Jurkat, Clone E6-1 (cell line): ENCODE results near the gene ATP13A4.

Source experiments
- DNase-seq: peaks from one replicate; pipeline ENCODE4 v3.0.0-alpha.2; 2011; ENCODE audit warnings: low read depth, low spot score
- H3K4me3 ChIP-seq: 2 replicates; pipeline ENCODE4 v1.5.1; 2011; ENCODE audit warnings: mild to moderate bottlenecking, low read length, control low read depth, moderate library complexity

Gene ATP13A4

DNA sequence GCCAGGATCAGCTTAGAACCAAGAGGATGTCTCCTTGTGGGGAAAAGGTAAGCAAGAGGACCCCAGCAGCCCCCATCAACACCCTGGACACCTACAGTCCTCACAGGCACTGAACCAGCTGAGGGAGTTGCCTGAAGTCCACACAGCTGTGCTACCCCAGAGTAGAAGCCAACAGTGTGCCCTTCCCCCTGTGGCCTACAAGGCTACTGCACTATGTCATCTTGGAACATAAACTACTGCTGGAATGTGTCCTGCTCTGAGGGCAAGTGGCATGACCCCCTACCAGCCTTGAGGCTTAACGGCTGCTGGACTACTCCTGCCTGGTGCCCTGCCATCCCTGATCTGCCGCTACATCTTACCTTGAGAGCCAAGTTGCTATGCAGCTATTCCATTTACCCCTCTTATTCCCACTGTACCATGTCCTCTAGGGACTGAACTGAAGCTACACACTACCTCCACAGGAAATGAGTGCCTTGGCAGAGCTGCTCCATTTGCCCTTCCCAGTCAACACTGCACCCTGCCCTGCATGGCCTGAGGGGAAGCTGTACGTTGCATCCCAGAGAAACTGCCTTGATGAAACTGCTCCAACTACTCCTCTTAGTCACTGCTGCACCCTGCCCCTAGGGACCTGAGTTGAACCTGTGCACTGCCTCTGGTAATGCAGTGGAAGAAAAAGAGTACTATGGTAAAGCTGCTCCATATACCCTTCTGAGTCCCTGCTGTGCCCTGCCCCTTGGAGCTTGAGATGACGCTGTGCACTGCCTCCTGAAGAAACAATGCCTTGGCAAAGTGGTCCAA is 135.9 kb downstream of the ATP13A4 start:
- no peak overlapping the region for H3K4me3 ChIP-seq
- DNase-seq = no peak

GRCh38 chr3:193416629-193417028 is 138.1 kb downstream of the ATP13A4 start:
- H3K4me3 ChIP-seq = no peak overlapping the region
- no peak for DNase-seq

DNA sequence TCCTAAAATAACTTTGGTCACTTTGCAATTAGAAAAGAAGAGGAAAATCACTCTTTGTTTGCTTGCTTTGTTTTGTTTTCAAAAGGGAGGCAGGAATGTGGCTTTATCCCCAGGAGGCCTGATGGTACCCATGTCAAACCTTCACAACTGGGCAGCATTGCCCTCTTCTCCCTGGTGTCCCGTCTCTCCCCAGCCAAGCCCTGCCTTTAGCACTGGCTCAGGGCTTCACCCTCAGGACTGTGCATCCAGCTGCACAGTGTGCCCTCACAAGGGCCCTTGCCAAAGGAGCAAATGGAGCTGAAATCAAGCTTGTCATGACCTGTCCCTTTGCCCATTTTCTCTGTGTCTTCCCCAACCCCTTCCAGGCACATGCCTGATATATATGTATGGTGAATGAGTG is 147.0 kb downstream of the ATP13A4 start:
- no peak overlapping the region for H3K4me3 ChIP-seq
- no peak for DNase-seq

DNA sequence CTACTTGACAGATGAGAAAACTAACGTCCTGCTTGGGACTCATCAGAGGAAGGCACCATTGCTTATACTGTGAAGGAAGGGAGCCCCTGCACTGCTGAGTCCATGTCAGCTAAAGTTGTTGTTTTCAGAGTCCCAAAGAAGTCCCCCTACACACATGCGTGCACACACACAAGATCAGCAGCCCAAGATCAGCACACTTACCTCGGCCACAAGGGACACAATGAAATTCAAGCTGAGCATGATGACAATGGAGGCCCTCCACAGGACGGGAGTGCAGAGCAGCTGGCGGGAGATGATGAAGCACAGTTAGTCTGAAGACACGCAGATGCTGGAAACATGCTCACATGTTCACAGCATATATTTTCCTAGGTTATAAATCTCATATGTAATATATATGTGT is 147.6 kb downstream of the ATP13A4 start:
- DNase-seq = no peak
- no peak overlapping the region for H3K4me3 ChIP-seq

- no peak for DNase-seq
- H3K4me3 ChIP-seq = no peak overlapping the region
These were observed 151.4 kb downstream of the ATP13A4 start for GRCh38 chr3:193403307-193403706.

DNA sequence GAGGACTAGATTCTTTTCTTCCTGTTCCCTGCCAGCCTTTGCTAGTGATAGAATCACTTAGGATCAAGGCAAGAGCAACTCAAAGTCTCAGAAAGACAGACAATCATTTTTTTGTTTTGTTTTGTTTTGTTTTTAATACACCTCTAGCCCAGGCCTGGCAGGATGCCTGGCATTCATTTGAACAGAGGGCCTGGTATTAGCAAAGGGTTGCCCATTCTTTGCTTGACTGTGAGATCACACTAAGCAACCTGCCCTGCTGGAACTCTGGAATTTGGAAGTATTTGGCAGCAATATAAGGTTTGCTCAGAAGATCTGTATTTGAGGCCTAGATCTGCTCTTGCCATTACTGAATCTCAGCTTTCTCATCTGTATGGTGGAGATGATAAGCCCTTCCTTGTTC is 154.4 kb downstream of the ATP13A4 start:
- no peak for DNase-seq
- H3K4me3 ChIP-seq = no peak overlapping the region

DNA sequence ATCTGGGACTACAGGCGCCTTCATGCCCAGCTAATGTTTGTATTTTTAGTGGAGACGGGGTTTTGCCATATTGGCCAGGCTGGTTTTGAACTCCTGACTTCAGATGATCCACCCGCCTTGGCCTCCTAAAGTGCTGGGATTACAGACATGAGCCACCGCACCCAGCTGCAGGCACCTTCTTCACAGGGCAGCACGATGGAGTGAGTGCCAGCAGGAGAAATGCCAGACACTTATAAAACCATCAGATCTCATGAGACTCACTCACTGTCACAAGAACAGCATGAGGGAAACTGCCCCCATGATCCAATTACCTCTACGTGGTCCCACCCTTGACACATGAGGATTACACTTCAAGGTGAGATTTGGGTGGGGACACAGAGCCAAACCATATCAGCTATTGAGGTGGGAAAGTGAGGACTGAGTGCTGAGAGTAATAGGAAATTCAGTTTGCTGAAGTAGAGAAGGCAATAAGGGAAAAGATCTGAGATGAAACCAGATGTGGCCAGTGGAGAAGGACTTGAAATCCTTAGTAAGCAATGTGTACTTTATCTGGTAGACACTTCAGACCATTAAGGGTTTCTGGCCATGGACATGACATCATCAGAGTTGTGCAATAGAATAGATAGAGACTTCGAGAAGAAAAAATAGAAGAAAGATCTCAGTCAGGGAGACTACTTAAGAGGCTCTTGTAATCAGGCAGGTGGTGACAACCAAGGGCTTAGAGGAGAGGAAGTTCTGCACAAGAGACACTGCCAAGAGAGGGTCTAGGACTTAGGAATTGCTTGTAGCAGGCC is 158.0 kb downstream of the ATP13A4 start:
- DNase-seq = no peak
- no peak overlapping the region for H3K4me3 ChIP-seq

DNA sequence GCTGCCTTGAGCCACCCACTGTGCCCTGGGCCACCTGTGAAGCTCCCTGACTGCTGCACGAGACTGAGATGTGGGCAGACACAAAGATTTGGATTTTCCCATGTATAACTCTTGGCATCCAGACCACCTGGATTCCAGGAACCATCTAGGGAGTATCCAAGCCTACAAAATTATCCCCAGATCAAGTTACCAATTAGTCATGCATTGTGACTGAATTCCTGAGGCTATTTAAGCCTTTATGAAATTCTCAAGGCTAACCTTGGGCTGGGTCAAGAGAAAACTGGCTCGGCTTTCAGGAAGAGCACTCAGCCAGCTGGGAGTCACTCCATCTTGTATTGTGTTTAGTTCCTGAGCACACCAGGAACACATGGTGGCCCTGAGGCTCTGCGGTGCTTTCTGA is 162.8 kb downstream of the ATP13A4 start:
- H3K4me3 ChIP-seq = no peak overlapping the region
- DNase-seq = no peak

DNA sequence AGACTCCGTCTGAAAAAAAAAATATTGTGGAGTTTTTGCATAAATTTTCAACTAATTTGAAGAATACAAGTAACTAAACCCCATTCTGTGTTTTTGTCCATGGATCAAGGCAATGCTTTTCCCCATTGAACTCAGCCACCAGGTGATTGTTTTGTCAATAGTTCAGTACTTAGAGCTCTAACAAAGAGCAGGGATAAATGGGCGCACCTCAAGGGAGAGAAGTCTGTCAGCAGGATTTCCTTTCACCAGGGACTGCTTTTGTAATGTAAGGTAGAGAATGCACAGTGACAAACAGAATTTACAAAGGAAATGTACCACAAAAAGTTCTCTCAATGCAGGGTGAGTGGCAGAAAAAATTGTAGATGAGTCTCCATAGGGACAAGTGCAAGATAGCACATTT is 165.4 kb downstream of the ATP13A4 start:
- H3K4me3 ChIP-seq = no peak overlapping the region
- no peak for DNase-seq

GRCh38 chr3:193388361-193388760 is 166.3 kb downstream of the ATP13A4 start:
- no peak for DNase-seq
- no peak overlapping the region for H3K4me3 ChIP-seq

DNA sequence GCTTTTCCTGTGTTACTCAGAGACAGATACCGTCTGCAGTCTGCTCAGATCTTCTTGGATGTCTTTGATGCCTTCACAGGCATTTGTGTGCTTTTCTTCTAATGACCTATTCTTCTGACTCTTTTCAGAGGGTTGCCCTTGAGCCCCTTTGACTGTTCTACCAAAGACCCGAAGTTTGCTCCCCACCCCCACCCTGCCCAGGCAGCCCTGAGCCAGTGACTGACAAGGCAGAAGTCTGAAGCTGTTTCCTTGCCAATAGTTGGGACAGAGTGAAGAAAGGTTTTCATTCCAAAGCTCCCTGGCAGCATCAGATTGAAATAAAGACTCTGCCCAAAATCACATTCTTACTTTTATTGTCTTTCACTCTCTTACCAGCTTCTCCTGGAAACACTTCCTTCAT is 167.1 kb downstream of the ATP13A4 start:
- H3K4me3 ChIP-seq = no peak overlapping the region
- no peak for DNase-seq

DNA sequence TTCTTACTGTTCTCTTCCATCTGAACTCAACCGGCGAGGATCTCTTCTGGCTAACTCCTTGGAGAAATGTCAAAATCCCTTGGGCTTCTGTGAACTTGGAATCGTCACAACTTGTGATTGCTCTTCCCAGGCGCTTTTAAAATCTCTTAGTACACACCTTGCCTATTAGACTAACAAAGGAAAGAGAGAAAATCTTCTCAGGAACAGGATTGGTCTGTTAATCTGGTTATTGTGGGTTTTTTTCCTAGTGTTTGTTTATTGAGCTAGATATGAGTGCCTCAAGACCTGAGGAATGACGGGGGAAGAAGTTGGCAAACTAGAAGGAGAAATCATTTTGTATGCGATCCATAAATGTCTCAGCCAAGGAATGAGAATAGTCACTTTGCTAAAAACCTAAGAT is 176.0 kb downstream of the ATP13A4 start, which contains the start of gene ATP13A5:
ATP13A5 (minus strand) TSS at position 48 of the 400 bp plus-strand sequence; CDS start at position 20, 28 bp downstream.
- H3K4me3 ChIP-seq = no peak within 1 kb of the TSS
- DNase-seq = no peak

GRCh38 chr3:193377591-193377990 is 177.1 kb downstream of the ATP13A4 start:
- no peak overlapping the region for H3K4me3 ChIP-seq
- no peak for DNase-seq

DNA sequence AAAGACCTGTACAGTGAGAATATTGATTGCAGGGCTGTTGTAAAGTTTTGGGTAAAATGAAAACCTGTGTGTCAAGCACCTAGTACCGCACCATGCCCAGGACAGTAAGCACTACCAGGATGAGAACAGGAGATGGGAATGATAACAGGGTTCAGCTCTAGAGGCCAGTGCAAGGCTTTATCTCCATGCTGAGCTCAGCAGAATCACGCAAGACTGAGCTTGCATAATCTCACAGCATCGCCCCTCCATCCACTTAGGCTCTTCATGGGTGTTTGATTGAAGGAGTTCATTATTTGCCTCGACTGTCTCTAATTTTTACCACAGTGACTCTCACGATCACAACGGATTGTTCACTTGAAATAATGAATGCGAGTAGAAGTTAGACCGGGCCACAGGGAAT is 179.1 kb downstream of the ATP13A4 start:
- no peak for DNase-seq
- no peak overlapping the region for H3K4me3 ChIP-seq

DNA sequence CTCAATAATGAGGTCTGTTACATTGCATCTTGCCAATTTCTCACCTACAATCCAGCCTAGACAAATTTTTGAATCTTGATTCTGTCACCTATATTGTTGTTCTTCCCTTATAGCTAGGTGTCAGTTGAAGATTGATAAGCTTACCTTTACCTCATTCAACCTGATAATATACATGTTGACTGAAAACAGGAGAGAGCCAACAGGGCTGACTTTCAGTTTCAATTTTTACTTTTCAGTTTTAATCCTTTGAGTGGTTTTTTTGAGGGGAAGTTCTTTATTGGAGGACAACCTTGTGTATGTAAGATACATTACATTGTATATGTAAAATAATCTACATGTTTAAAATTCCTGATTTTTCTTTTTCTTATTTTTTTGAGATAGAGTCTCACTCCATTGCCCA is 181.9 kb downstream of the ATP13A4 start:
- no peak for DNase-seq
- no peak overlapping the region for H3K4me3 ChIP-seq

DNA sequence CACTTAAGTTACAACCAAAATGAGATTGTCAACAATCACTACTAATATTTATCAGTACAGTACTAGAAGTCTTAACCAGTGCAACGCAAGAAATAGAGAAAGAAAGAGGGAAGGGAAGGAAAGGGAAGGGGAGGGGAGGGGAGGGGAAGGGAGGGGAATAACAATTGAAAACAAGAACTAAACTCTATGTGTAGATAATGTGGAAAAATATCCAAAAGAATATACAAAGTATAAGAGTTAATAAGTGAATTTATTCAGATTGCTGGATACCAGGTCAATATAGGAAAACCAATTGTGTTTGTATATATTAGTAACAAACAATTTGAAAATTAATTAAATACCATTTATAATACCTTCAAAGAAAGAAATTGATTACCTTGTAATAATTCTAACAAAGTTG is 186.8 kb downstream of the ATP13A4 start:
- DNase-seq = no peak
- H3K4me3 ChIP-seq = no peak overlapping the region

GRCh38 chr3:193357291-193357690 is 197.4 kb downstream of the ATP13A4 start:
- no peak overlapping the region for H3K4me3 ChIP-seq
- no peak for DNase-seq

DNA sequence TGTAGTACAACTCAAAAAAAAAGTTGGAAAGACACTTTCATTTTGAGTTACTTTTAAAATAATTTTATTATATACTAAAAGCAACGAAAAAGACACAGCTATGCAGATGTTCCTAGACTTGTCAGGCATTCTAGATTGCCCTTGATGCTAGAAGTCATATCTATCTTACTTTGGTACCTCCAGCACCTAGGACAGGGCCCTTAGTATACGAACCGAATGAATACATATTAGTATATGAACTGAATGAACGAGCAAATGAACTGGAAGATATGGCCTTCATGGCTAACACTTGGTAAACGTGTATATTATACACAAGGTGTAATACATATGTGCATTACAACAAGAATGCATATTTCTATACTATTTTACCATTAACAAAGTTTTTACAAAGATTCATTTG is 200.3 kb downstream of the ATP13A4 start:
- H3K4me3 ChIP-seq = no peak overlapping the region
- no peak for DNase-seq
